Skeletal muscle satellite cell (primary cell): Measurements from ENCODE around the gene DDX47.
"Not testable (repeated sequence)": the region's sequence is repeated elsewhere in the genome, so short reads cannot be mapped to it uniquely, and the experiment has no call there.

ENCODE experiments used
- H3K27me3 ChIP-seq: 2 replicates; pipeline ENCODE4 v1.7.0; 2013; ENCODE audit warnings: low read length; ENCODE audit not compliant: control insufficient read depth, insufficient read depth
- H3K36me3 ChIP-seq: 2 replicates; pipeline ENCODE4 v1.7.0; 2013; ENCODE audit warnings: mild to moderate bottlenecking, control low read depth, low read length; ENCODE audit not compliant: insufficient read depth
- H3K4me1 ChIP-seq: 2 replicates; pipeline ENCODE4 v1.7.0; 2013; ENCODE audit warnings: low read length; ENCODE audit not compliant: control insufficient read depth, insufficient read depth
- H3K4me2 ChIP-seq: 2 replicates; pipeline ENCODE4 v1.7.0; 2013; ENCODE audit warnings: mild to moderate bottlenecking, low read length
- H3K4me3 ChIP-seq: 2 replicates; pipeline ENCODE4 v1.7.0; 2013; ENCODE audit warnings: low read length
- H3K9ac ChIP-seq: 2 replicates; pipeline ENCODE4 v1.7.0; 2013; ENCODE audit warnings: mild to moderate bottlenecking, low read depth, low read length, moderate library complexity
- H3K9me3 ChIP-seq: replicated peaks from 2 replicates; pipeline ENCODE4 v1.7.0; 2013; ENCODE audit warnings: mild to moderate bottlenecking, control low read depth, low read length

The DDX47 gene

GRCh38 chr12:12799163-12799920, 13.8 kb upstream of the DDX47 start:
- no peaks in the 10 kb centered on the region for H3K27me3 ChIP-seq
- no peaks in the 10 kb centered on the region for H3K9me3 ChIP-seq
- no peak overlapping the region for H3K9ac ChIP-seq
- H3K4me2 ChIP-seq, result no peak overlapping the region
- peaks cover 15% of the 10 kb centered on the region for H3K4me1 ChIP-seq
- no peak overlapping the region for H3K4me3 ChIP-seq
- no peaks in the 10 kb centered on the region for H3K36me3 ChIP-seq

- Histone ChIP-seq H3K4me1 (peaks cover 22% of the 10 kb centered on the region), H3K9me3 (no peaks in the 10 kb centered on the region), H3K4me3 (no peak overlapping the region), H3K4me2 (no peak overlapping the region), H3K9ac (no peak overlapping the region), H3K36me3 (no peaks in the 10 kb centered on the region), H3K27me3 (no peaks in the 10 kb centered on the region)
Observed at GRCh38 chr12:12800406-12801180, 12.6 kb upstream of the DDX47 start.

GRCh38 chr12:12801656-12802055, 11.5 kb upstream of the DDX47 start:
- H3K36me3 ChIP-seq, H3K9ac ChIP-seq, H3K4me2 ChIP-seq, H3K9me3 ChIP-seq, H3K27me3 ChIP-seq, H3K4me3 ChIP-seq: not testable (repeated sequence)
- H3K4me1 ChIP-seq, result peaks cover 22% of the 10 kb centered on the region

GRCh38 chr12:12803186-12803585, 10.0 kb upstream of the DDX47 start:
- Histone ChIP-seq H3K9ac (no peak overlapping the region), H3K27me3 (no peaks in the 10 kb centered on the region), H3K4me2 (peak overlapping the region; percentile 42), H3K36me3 (no peaks in the 10 kb centered on the region), H3K4me1 (peaks cover 31% of the 10 kb centered on the region), H3K9me3 (no peaks in the 10 kb centered on the region), H3K4me3 (no peak overlapping the region)

GRCh38 chr12:12804011-12804410, 9.1 kb upstream of the DDX47 start:
- Histone ChIP-seq H3K4me2 (peak overlapping the region; percentile 78), H3K9me3 (no peaks in the 10 kb centered on the region), H3K27me3 (no peaks in the 10 kb centered on the region), H3K4me3 (peak overlapping the region; percentile 42), H3K9ac (peak overlapping the region; percentile 70), H3K4me1 (peaks cover 36% of the 10 kb centered on the region), H3K36me3 (no peaks in the 10 kb centered on the region)

GRCh38 chr12:12804432-12804886, 8.7 kb upstream of the DDX47 start:
- no peaks in the 10 kb centered on the region for H3K27me3 ChIP-seq
- peak overlapping the region; percentile 78 for H3K4me2 ChIP-seq
- no peaks in the 10 kb centered on the region for H3K36me3 ChIP-seq
- peaks cover 40% of the 10 kb centered on the region for H3K4me1 ChIP-seq
- H3K4me3 ChIP-seq, result peak overlapping the region; percentile 42
- H3K9ac ChIP-seq, result peak overlapping the region; percentile 70
- no peaks in the 10 kb centered on the region for H3K9me3 ChIP-seq

GRCh38 chr12:12806784-12807516, 6.2 kb upstream of the DDX47 start:
- H3K9ac ChIP-seq, result no peak overlapping the region
- H3K4me1 ChIP-seq, result peaks cover 40% of the 10 kb centered on the region
- no peaks in the 10 kb centered on the region for H3K27me3 ChIP-seq
- H3K36me3 ChIP-seq, result no peaks in the 10 kb centered on the region
- no peaks in the 10 kb centered on the region for H3K9me3 ChIP-seq
- no peak overlapping the region for H3K4me2 ChIP-seq
- H3K4me3 ChIP-seq, result no peak overlapping the region

GRCh38 chr12:12807517-12807903, 5.6 kb upstream of the DDX47 start:
- not testable (repeated sequence) for H3K36me3 ChIP-seq, H3K4me3 ChIP-seq, H3K9me3 ChIP-seq, H3K9ac ChIP-seq, H3K27me3 ChIP-seq
- peaks cover 40% of the 10 kb centered on the region for H3K4me1 ChIP-seq
- peak overlapping the region; percentile 72 for H3K4me2 ChIP-seq

- no peak overlapping the region for H3K4me3 ChIP-seq
- H3K36me3 ChIP-seq, result no peaks in the 10 kb centered on the region
- H3K4me1 ChIP-seq, result peaks cover 37% of the 10 kb centered on the region
- peak overlapping the region; percentile 58 for H3K9ac ChIP-seq
- no peaks in the 10 kb centered on the region for H3K27me3 ChIP-seq
- H3K9me3 ChIP-seq, result no peaks in the 10 kb centered on the region
- peak overlapping the region; percentile 72 for H3K4me2 ChIP-seq
Observed at GRCh38 chr12:12807970-12808702, 5.0 kb upstream of the DDX47 start.

- H3K27me3 ChIP-seq, result no peaks in the 10 kb centered on the region
- peaks cover 8% of the 10 kb centered on the region for H3K36me3 ChIP-seq
- H3K4me2 ChIP-seq, result no peak overlapping the region
- H3K9ac ChIP-seq, result no peak overlapping the region
- H3K4me1 ChIP-seq, result peaks cover 25% of the 10 kb centered on the region
- no peaks in the 10 kb centered on the region for H3K9me3 ChIP-seq
- H3K4me3 ChIP-seq, result no peak overlapping the region
Observed at GRCh38 chr12:12810553-12811021, 2.6 kb upstream of the DDX47 start.

- H3K9me3 ChIP-seq, result no peaks in the 10 kb centered on the region
- peaks cover 25% of the 10 kb centered on the region for H3K4me1 ChIP-seq
- no peak overlapping the region for H3K9ac ChIP-seq
- no peak overlapping the region for H3K4me3 ChIP-seq
- no peaks in the 10 kb centered on the region for H3K27me3 ChIP-seq
- no peak overlapping the region for H3K4me2 ChIP-seq
- peaks cover 15% of the 10 kb centered on the region for H3K36me3 ChIP-seq
Observed at GRCh38 chr12:12811343-12811742, 1.8 kb upstream of the DDX47 start.
